ENCODE data around the gene TMEM95. TPM values are rescaled to one million over a fixed set of nuclear protein-coding genes. Genes with fewer than 3 reads are reported as not detected.

TMEM95 gene
- total and polyA plus RNA-seq, 2 of the 8 experiments (the other 6 are each of a cell fraction or from before 2014, with no cell fraction given): not detected

- TF ChIP-seq RXRA (IDR thresholded peaks at IDR 0.05; ENCODE audit: insufficient read depth, low read depth, low read length) (no peak), CEBPB (IDR thresholded peaks at IDR 0.05; ENCODE audit: low read depth, low read length) (no peak), TAF7 (optimal IDR thresholded peaks at IDR 0.05; ENCODE audit: borderline replicate concordance, low read depth, low read length) (peak; percentile 53), RFX5 (IDR thresholded peaks at IDR 0.05; ENCODE audit: borderline replicate concordance, low read depth, low read length) (no peak), ATF2 (IDR thresholded peaks at IDR 0.05; ENCODE audit: low read length) (no peak), PHF8 (conservative IDR thresholded peaks at IDR 0.05; ENCODE audit: low read depth, low read length) (peak; percentile 81; the same call in 1 of the 2 replicates), SUZ12 (IDR thresholded peaks at IDR 0.05; ENCODE audit: low read length) (no peak), HDAC2 (IDR thresholded peaks at IDR 0.05; ENCODE audit: borderline replicate concordance in 1 of 2, low read depth in 2 of 2, low read length in 2 of 2) (no peak), SP4 (IDR thresholded peaks at IDR 0.05; ENCODE audit: low read length) (peak; percentile 78; the same call in 1 of the 2 replicates), KDM1A (IDR thresholded peaks at IDR 0.05; ENCODE audit: borderline replicate concordance, low read length) (no peak), SIN3A (conservative IDR thresholded peaks at IDR 0.05 in 1 of 2, IDR thresholded peaks at IDR 0.05 in 1 of 2; ENCODE audit: low read depth in 1 of 2, low read length in 2 of 2) (peak; percentile 10 to 80; a peak in 2 of 4 replicates), EZH2 (IDR thresholded peaks at IDR 0.05; ENCODE audit: low read depth, low read length, severe bottlenecking) (no peak), BACH1 (IDR thresholded peaks at IDR 0.05; ENCODE audit: low read length) (no peak), HDAC6 (IDR thresholded peaks at IDR 0.05; ENCODE audit: low read depth, low read length) (no peak), SIX5 (IDR thresholded peaks at IDR 0.05; ENCODE audit: low read depth, low read length) (no peak), GABPA (IDR thresholded peaks at IDR 0.05; ENCODE audit: borderline replicate concordance, insufficient read depth, low read length) (no peak)
- TF ChIP-seq, protein P1, sequence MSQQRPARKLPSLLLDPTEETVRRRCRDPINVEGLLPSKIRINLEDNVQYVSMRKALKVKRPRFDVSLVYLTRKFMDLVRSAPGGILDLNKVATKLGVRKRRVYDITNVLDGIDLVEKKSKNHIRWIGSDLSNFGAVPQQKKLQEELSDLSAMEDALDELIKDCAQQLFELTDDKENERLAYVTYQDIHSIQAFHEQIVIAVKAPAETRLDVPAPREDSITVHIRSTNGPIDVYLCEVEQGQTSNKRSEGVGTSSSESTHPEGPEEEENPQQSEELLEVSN (IDR thresholded peaks at IDR 0.05): no peak
- TF ChIP-seq, protein P2, sequence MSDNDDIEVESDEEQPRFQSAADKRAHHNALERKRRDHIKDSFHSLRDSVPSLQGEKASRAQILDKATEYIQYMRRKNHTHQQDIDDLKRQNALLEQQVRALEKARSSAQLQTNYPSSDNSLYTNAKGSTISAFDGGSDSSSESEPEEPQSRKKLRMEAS (IDR thresholded peaks at IDR 0.05): 0 out of 2 replicates have a peak, but pooled peaks have one; percentile 3
- TF ChIP-seq, protein P3, sequence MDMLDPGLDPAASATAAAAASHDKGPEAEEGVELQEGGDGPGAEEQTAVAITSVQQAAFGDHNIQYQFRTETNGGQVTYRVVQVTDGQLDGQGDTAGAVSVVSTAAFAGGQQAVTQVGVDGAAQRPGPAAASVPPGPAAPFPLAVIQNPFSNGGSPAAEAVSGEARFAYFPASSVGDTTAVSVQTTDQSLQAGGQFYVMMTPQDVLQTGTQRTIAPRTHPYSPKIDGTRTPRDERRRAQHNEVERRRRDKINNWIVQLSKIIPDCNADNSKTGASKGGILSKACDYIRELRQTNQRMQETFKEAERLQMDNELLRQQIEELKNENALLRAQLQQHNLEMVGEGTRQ (IDR thresholded peaks at IDR 0.05; ENCODE audit: low read length): no peak
Measured at GRCh38 chr17:7403977-7404736, 49.2 kb downstream of the TMEM95 start, which contains the start of gene TMEM256 (continued).

Measured in H1 (cell line).